K562 (cell line): ENCODE measurements around the gene PBX2. TPM values are rescaled to one million over a fixed set of nuclear protein-coding genes. Genes with fewer than 3 reads are reported as not detected.
A peak's percentile ranks its signal among the peaks of the same experiment; 100 is the strongest.

Experiments used
- ATAC-seq: fragments of 200-7000 bp; cut with Tn5 transposase; 3 replicates; pipeline ENCODE4 v1.9.1; 2020; ENCODE audit warnings: moderate library complexity
- BruUV-seq: library from RNA; stranded (reverse); fragments of 400-500 nt; replicated peaks from 2 replicates; lab custom pipeline; 2021; lab: Mats Ljungman, UMichigan
- CTCF ChIA-PET: fragments of 300-600 bp; formaldehyde crosslinking; extraction: SDS; loops from one replicate; lab custom pipeline; 2021; ENCODE audit warnings: low intra/inter-chr PET ratio; lab: Yijun Ruan, JAX
- POLR2A ChIA-PET: fragments of 300-600, 350-650 bp; sonication (Branson Sonifier 250); formaldehyde crosslinking; extraction: SDS; loops from one replicate; lab custom pipeline; 2021; ENCODE audit warnings: antibody characterized with exemption, inconsistent platforms; lab: Yijun Ruan, JAX
- DNase-seq, 4 experiments: peaks; one replicate each; pipeline versions ENCODE4 v3.0.0 to v3.0.0-alpha.2; 2011 to 2018; ENCODE audit warnings: low spot score in 3 of 4, mixed read lengths in 3 of 4; ENCODE audit errors: extremely low read depth in 1 of 4
- FAIRE-seq: peaks from 2 replicates; lab custom pipeline; 2011; peaks lifted over from hg19 to GRCh38; lab: Jason Lieb, UNC
- H2AFZ ChIP-seq: 2 replicates; pipeline ENCODE4 v1.6.0; 2011; ENCODE audit warnings: low read depth, low read length, control low read depth, inconsistent platforms
- H3K27ac ChIP-seq: fragments of 200-600 bp; 3 replicates; pipeline ENCODE4 v1.8.0; 2011; ENCODE audit warnings: low read depth, mild to moderate bottlenecking, control low read depth, inconsistent platforms, low read length, moderate library complexity, mixed read lengths; ENCODE audit errors: extremely low read depth
- H3K27me3 ChIP-seq, 2 experiments: fragments of 300-600 bp in 1 of 2; 2 replicates in 1 of 2; 3 replicates in 1 of 2; pipeline versions ENCODE4 v1.6.0 to v1.8.0; 2011; ENCODE audit warnings: inconsistent platforms in 2 of 2, low read length in 2 of 2, mild to moderate bottlenecking in 1 of 2, mixed read lengths in 1 of 2, moderate library complexity in 1 of 2; ENCODE audit not compliant: control insufficient read depth in 2 of 2, insufficient read depth in 2 of 2
- H3K36me3 ChIP-seq: fragments of 300-600 bp; 3 replicates; pipeline ENCODE4 v1.8.0; 2011; ENCODE audit warnings: mild to moderate bottlenecking, low read length, inconsistent platforms; ENCODE audit not compliant: control insufficient read depth, insufficient read depth
- H3K4me1 ChIP-seq, 2 experiments: fragments of 200-600 bp in 1 of 2; replicated peaks in 1 of 2; 2 replicates in 1 of 2; 3 replicates in 1 of 2; pipeline versions ENCODE4 v1.5.1 to v1.8.0; 2011; ENCODE audit warnings: inconsistent platforms in 2 of 2, low read length in 2 of 2, mild to moderate bottlenecking in 1 of 2, mixed read lengths in 1 of 2, moderate library complexity in 1 of 2; ENCODE audit not compliant: control insufficient read depth in 2 of 2, insufficient read depth in 2 of 2
- H3K4me2 ChIP-seq: 2 replicates; pipeline ENCODE4 v1.6.1; 2011; ENCODE audit warnings: low read length, control low read depth, inconsistent platforms, mixed read lengths; ENCODE audit not compliant: insufficient read depth
- H3K4me3 ChIP-seq: fragments of 200-600 bp; sonication (generic), shearing (Covaris generic); 2 replicates; pipeline ENCODE4 v1.5.1; 2016; ENCODE audit warnings: control low read depth, inconsistent platforms
- H3K79me2 ChIP-seq: fragments of 200-600 bp; 3 replicates; pipeline ENCODE4 v1.8.0; 2011; ENCODE audit warnings: low read length, inconsistent platforms; ENCODE audit not compliant: control insufficient read depth, insufficient read depth
- H3K9ac ChIP-seq, 2 experiments: 2 replicates each; pipeline versions ENCODE4 v1.6.0 to v1.6.1; 2011; ENCODE audit warnings: low read depth in 2 of 2, low read length in 2 of 2, control low read depth in 1 of 2, inconsistent platforms in 1 of 2, mild to moderate bottlenecking in 1 of 2, mixed read lengths in 1 of 2; ENCODE audit not compliant: insufficient read depth in 1 of 2
- H3K9me1 ChIP-seq: one replicate; pipeline ENCODE4 v1.6.0; 2011; ENCODE audit warnings: inconsistent platforms, mild to moderate bottlenecking, low read length, moderate library complexity; ENCODE audit not compliant: control insufficient read depth, insufficient read depth
- H3K9me3 ChIP-seq: replicated peaks from 2 replicates; pipeline ENCODE4 v1.5.1; 2011; ENCODE audit warnings: low read depth, low read length, inconsistent platforms; ENCODE audit not compliant: control insufficient read depth, insufficient read depth
- H4K20me1 ChIP-seq: replicated peaks from 2 replicates; pipeline ENCODE4 v1.6.1; 2011; ENCODE audit warnings: low read length, inconsistent platforms, mixed read lengths; ENCODE audit not compliant: control insufficient read depth, insufficient read depth
- OTX1 ChIP-seq: fragments of 450-650 bp; formaldehyde crosslinking; IDR thresholded peaks from 2 replicates; pipeline ENCODE4 v1.4.0; 2022; ENCODE audit warnings: mild to moderate bottlenecking
- RCOR1 ChIP-seq, 2 experiments: IDR thresholded peaks; 2 replicates each; pipeline ENCODE4 v1.6.1; 2012; ENCODE audit warnings: low read depth in 2 of 2, low read length in 2 of 2, borderline replicate concordance in 1 of 2, improper control_type of control experiment in 1 of 2
- SREBF1 ChIP-seq: fragments of 150-350 bp; IDR thresholded peaks from 2 replicates; pipeline ENCODE4 v1.6.1; 2014; ENCODE audit warnings: antibody characterized with exemption, low read depth, low read length, borderline replicate concordance
- SRF ChIP-seq, 2 experiments: fragments of 250-450, 450-650 bp in 1 of 2; sonication (Bioruptor Pico) in 1 of 2; sonication (generic) in 1 of 2; formaldehyde crosslinking; IDR thresholded peaks; 2 replicates each; pipeline versions ENCODE4 v1.5.0 to v1.5.1; 2020 to 2022; ENCODE audit warnings: mild to moderate bottlenecking in 1 of 2, missing genetic modification reagents in 1 of 2
- WGBS: fragments of 100-300 bp; shearing (Covaris generic); methylation state at CpG from one replicate; pipeline ENCODE4 v1.1.6; 2016; ENCODE audit warnings: low coverage, mixed read lengths; ENCODE audit not compliant: insufficient coverage; ENCODE audit errors: missing lambda C conversion rate; 5-methylcytosine and 5-hydroxymethylcytosine counted together
- in situ Hi-C: fragments of 300-500 bp; cut with MboI; formaldehyde crosslinking; loops from 4 replicates; pipeline ENCODE4 v1.15.0; 2018; ENCODE audit warnings: inconsistent platforms, mixed read lengths
- intact Hi-C: fragments of 100-400 bp; cut with micrococcal nuclease; formaldehyde crosslinking; loops from 2 replicates; pipeline ENCODE4 v1.14.2; 2022
- polyA plus RNA-seq, 8 experiments: library from polyadenylated mRNA; depleted of rRNA in 4 of 8; stranded (reverse) in 5 of 8; unstranded in 3 of 8; fragments of >200 nt; fragmentation: Nextera tagmentation in 2 of 8; fragmentation: Illumina TruSeq in 1 of 8; extraction: Ambion mirVana in 2 of 8; extraction: Trizol in 1 of 8; gene quantifications; 2 replicates each; pipeline versions ENCODE4 v1.2.1 to v1.2.3, GENCODE V29; 2011 to 2014; ENCODE audit warnings: inconsistent platforms in 1 of 8, missing spikeins in 1 of 8
- total RNA-seq, 7 experiments: library from RNA; depleted of rRNA in 6 of 7; stranded (reverse); fragments of >200 nt in 6 of 7; fragmentation: Illumina TruSeq in 2 of 7; extraction: Trizol in 2 of 7; gene quantifications; 2 replicates each; pipeline versions ENCODE4 v1.2.1 to v1.2.3, GENCODE V29; 2011 to 2021; ENCODE audit warnings: low replicate concordance in 1 of 7

Gene PBX2
- total and polyA plus RNA-seq, 9 of the 15 experiments (the other 6 are each of a cell fraction or from before 2014, with no cell fraction given) = 1.9 to 134 (median 62.5) TPM

DNA sequence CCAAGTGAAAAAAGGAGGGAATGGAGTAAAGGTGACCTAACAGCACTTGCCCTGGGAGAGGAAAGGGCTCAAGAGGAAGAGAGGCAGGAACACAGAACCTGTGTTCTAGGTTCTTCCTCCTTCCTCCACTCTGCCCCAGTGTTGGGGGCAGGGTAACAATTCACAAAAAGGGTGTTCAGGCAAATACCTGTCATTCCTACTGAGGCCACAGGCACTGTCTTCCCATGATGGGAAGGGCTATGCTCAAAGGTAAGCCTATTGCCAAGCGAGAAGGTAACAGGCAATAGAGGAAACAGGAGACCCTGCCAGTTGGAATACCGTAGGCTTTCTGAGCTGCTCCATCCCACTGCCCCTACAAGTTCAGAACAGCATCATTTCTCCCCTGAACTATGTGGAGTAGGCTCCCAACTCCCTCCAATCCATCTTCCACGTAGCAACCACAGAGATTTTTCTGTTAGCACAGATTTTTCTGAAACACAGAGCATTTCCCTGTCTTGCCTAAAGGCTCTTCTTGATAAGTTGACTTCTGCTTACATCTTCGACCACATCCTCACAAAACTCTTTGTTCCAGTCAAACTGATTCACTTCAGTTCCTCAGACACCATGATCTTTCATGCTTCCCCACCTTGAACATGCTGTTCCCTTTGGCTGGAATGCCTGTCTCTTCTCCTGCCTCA lies 16.8 kb downstream of the PBX2 start (continued):
- 0 out of 4 replicates have a peak, but pooled peaks of 1 of the 2 experiments have one; percentile 16 for TF ChIP-seq RCOR1 (IDR thresholded peaks at IDR 0.05; ENCODE audit: borderline replicate concordance in 1 of 2, low read depth in 2 of 2, low read length in 2 of 2)
- TF ChIP-seq SRF (CRISPR knock-in tag; IDR thresholded peaks at IDR 0.05) = no peak
- TF ChIP-seq, all 486 proteins: peak for 6

- ATAC-seq = no peak
- no TSS peak for BruUV-seq
- POLR2A ChIA-PET = interaction anchor here (0.6 to 1.1 kb wide), 4 partner anchors 10 to 32 kb away, joined by 3 to 4 read pairs (median 4); no protein-coding TSS in a partner anchor
- no peaks in the 10 kb centered on the region for H3K27me3 ChIP-seq
- 0 out of 2 replicates have a peak, but pooled peaks have one; percentile 56 for TF ChIP-seq OTX1 (CRISPR knock-in tag)
- TF ChIP-seq SREBF1 = no peak
- TF ChIP-seq, all 486 proteins: peak for 1
- Histone ChIP-seq H3K9ac (peak overlapping the region in 1 of 2 experiments; percentile 47; a peak in 1 of 4 replicates), H3K9me1 (no peaks in the 10 kb centered on the region), H3K36me3 (peaks cover 62% of the 10 kb centered on the region), H3K4me2 (no peak overlapping the region), H4K20me1 (no peaks in the 10 kb centered on the region), H3K4me3 (no peak overlapping the region), H3K4me1 (peaks cover 48 to 66% of the 10 kb centered on the region in 2 experiments), H3K27ac (no peak overlapping the region), H2AFZ (no peak overlapping the region), H3K79me2 (peaks cover 39% of the 10 kb centered on the region), H3K9me3 (no peaks in the 10 kb centered on the region)
- 96% methylated on average over 6 of the region's 6 CpGs for WGBS
- no peak for FAIRE-seq
- DNase-seq = no peak
- CTCF ChIA-PET = no interaction called here
- in situ Hi-C loops (no loop called here), intact Hi-C loops (loop anchor here (10.0 kb wide), 2 partner anchors 346 to 506 kb away; partner anchors contain the start of genes C6orf47, CSNK2B, GPANK1 and HSPA1B)
Measured at GRCh38 chr6:32171234-32171633, 18.8 kb downstream of the PBX2 start.
